SK-N-SH treated with all-trans-retinoic acid at 6 μM for 48 hours (cell line): ENCODE results near the gene DCAF7.

Experiments used
- ARNTL ChIP-seq: fragments of 450-650 bp; formaldehyde crosslinking; IDR thresholded peaks from 2 replicates; pipeline ENCODE4 v1.5.0; 2020; ENCODE audit warnings: low read depth, mild to moderate bottlenecking, moderate library complexity, borderline replicate concordance
- ESRRG ChIP-seq: fragments of 250-450 bp; sonication (Bioruptor Pico); IDR thresholded peaks from 2 replicates; pipeline ENCODE4 v1.6.1; 2021; ENCODE audit warnings: mild to moderate bottlenecking
- ISL1 ChIP-seq: fragments of 250-450 bp; sonication (Bioruptor Pico); IDR thresholded peaks from 2 replicates; pipeline ENCODE4 v2.1.2; 2022; ENCODE audit warnings: mild to moderate bottlenecking, moderate library complexity
- PATZ1 ChIP-seq: fragments of 250-450 bp; sonication (Bioruptor Pico); IDR thresholded peaks from 2 replicates; pipeline ENCODE4 v1.8.0; 2020; ENCODE audit warnings: mild to moderate bottlenecking, moderate library complexity, borderline replicate concordance
- POU6F1 ChIP-seq: fragments of 250-450 bp; sonication (Bioruptor Pico); IDR thresholded peaks from 2 replicates; pipeline ENCODE4 v1.8.0; 2021; ENCODE audit warnings: low read depth, mild to moderate bottlenecking, moderate library complexity, borderline replicate concordance
- RARB ChIP-seq: fragments of 250-450 bp; sonication (Bioruptor Pico); IDR thresholded peaks from 2 replicates; pipeline ENCODE4 v1.8.0; 2021; ENCODE audit warnings: mild to moderate bottlenecking, moderate library complexity
- ZFP3 ChIP-seq: fragments of 250-450 bp; sonication (Bioruptor Pico); IDR thresholded peaks from 2 replicates; pipeline ENCODE4 v1.5.0; 2020; ENCODE audit warnings: mild to moderate bottlenecking, moderate library complexity
- ZFP30 ChIP-seq: fragments of 450-650 bp; formaldehyde crosslinking; IDR thresholded peaks from 2 replicates; pipeline ENCODE4 v1.5.0; 2022; ENCODE audit warnings: mild to moderate bottlenecking, moderate library complexity
- ZNF565 ChIP-seq: fragments of 450-650 bp; formaldehyde crosslinking; conservative IDR thresholded peaks from 2 replicates; pipeline ENCODE4 v1.5.0; 2020; ENCODE audit warnings: low read depth, mild to moderate bottlenecking, moderate library complexity

GRCh38 chr17:63525190-63525946, 24.9 kb upstream of the DCAF7 start:
- no peak for TF ChIP-seq ARNTL
- no peak for TF ChIP-seq ZNF565
- TF ChIP-seq RARB (CRISPR knock-in tag): no peak
- TF ChIP-seq ZFP30: no peak
- TF ChIP-seq ESRRG (CRISPR knock-in tag): no peak
- TF ChIP-seq ZFP3 (CRISPR knock-in tag): no peak
- no peak for TF ChIP-seq ISL1
- no peak for TF ChIP-seq POU6F1 (CRISPR knock-in tag)
- no peak for TF ChIP-seq PATZ1 (CRISPR knock-in tag)
